VCaP (cell line): ENCODE data around the gene EGLN1.
A peak's percentile ranks its signal among the peaks of the same experiment; 100 is the strongest.
"Not testable (repeated sequence)": the region's sequence is repeated elsewhere in the genome, so short reads cannot be mapped to it uniquely, and the experiment has no call there.

ENCODE experiments used
- H3K27ac ChIP-seq: fragments of 450-650 bp; 2 replicates; pipeline ENCODE4 v1.5.1; 2017
- CTCF ChIP-seq: fragments of 450-650 bp; conservative IDR thresholded peaks from 2 replicates; pipeline ENCODE4 v1.5.1; 2017; ENCODE audit warnings: mild to moderate bottlenecking, moderate library complexity

The EGLN1 gene

GRCh38 chr1:231421971-231422797, at the start of gene EGLN1:
Gene EGLN1, minus strand, starts transcription at chr1:231422287. Its CDS starts 399 bp downstream, at chr1:231421888.
- H3K27ac ChIP-seq: peak within 1 kb of the TSS; percentile 95
- TF ChIP-seq CTCF: peak; percentile 50

- H3K27ac ChIP-seq: not testable (repeated sequence)
These were observed 49.4 kb upstream of the EGLN1 start for GRCh38 chr1:231471500-231471899.

- H3K27ac ChIP-seq: not testable (repeated sequence)
These were observed 48.9 kb upstream of the EGLN1 start for GRCh38 chr1:231471027-231471426.

GRCh38 chr1:231467986-231468385, 45.9 kb upstream of the EGLN1 start:
- TF ChIP-seq CTCF: no peak
- no peak overlapping the region for H3K27ac ChIP-seq

- no peak overlapping the region for H3K27ac ChIP-seq
These were observed 43.0 kb upstream of the EGLN1 start for GRCh38 chr1:231465051-231465450.

GRCh38 chr1:231463541-231463940, 41.5 kb upstream of the EGLN1 start:
- H3K27ac ChIP-seq: no peak overlapping the region
- TF ChIP-seq CTCF: no peak

More at GRCh38 chr1:231465051-231465450, 43.0 kb upstream of the EGLN1 start:
- no peak for TF ChIP-seq CTCF

- no peak overlapping the region for H3K27ac ChIP-seq
These were observed 38.5 kb upstream of the EGLN1 start for GRCh38 chr1:231460614-231461013.

GRCh38 chr1:231459438-231459837, 37.4 kb upstream of the EGLN1 start:
- H3K27ac ChIP-seq: not testable (repeated sequence)

More at GRCh38 chr1:231460614-231461013, 38.5 kb upstream of the EGLN1 start:
- no peak for TF ChIP-seq CTCF

GRCh38 chr1:231457956-231458355, 35.9 kb upstream of the EGLN1 start:
- H3K27ac ChIP-seq: not testable (repeated sequence)

GRCh38 chr1:231454133-231454532, 32.0 kb upstream of the EGLN1 start:
- H3K27ac ChIP-seq: not testable (repeated sequence)
